HepG2 (cell line): ENCODE results near the gene CMIP. TPM values are rescaled to one million over a fixed set of nuclear protein-coding genes. Genes with fewer than 3 reads are reported as not detected.

Experiments used
- BRD4 ChIP-seq: sonication (generic); formaldehyde crosslinking; IDR thresholded peaks from 2 replicates; pipeline ENCODE4 v1.4.0; 2020; ENCODE audit warnings: missing genetic modification reagents
- ERF ChIP-seq: IDR thresholded peaks from 2 replicates; pipeline ENCODE4 v1.6.1; 2018; ENCODE audit warnings: missing biosample characterization, missing genetic modification reagents
- ESRRA ChIP-seq: sonication (generic); formaldehyde crosslinking; IDR thresholded peaks from 2 replicates; pipeline ENCODE4 v1.5.1; 2020; ENCODE audit warnings: mild to moderate bottlenecking, low read depth, missing genetic modification reagents
- FOXA1 ChIP-seq, 2 experiments: fragments of 450-650 bp in 1 of 2; sonication (generic) in 1 of 2; formaldehyde crosslinking in 1 of 2; IDR thresholded peaks; 2 replicates each; pipeline versions ENCODE4 v1.4.0 to v1.6.1; 2016 to 2020; ENCODE audit warnings: missing genetic modification reagents in 1 of 2
- HIVEP1 ChIP-seq: sonication (generic); formaldehyde crosslinking; IDR thresholded peaks from 2 replicates; pipeline ENCODE4 v1.4.0; 2020; ENCODE audit warnings: mild to moderate bottlenecking, missing genetic modification reagents
- KDM5B ChIP-seq: sonication (generic); formaldehyde crosslinking; IDR thresholded peaks from 2 replicates; pipeline ENCODE4 v1.4.0; 2020; ENCODE audit warnings: missing genetic modification reagents, mild to moderate bottlenecking, borderline replicate concordance
- KLF16 ChIP-seq, 2 experiments: sonication (generic) in 1 of 2; formaldehyde crosslinking in 1 of 2; IDR thresholded peaks; 2 replicates each; pipeline versions ENCODE4 v1.6.1 to v1.8.0; 2016 to 2023; ENCODE audit warnings: missing genetic modification reagents in 2 of 2, missing compliant biosample characterization in 1 of 2
- PRDM4 ChIP-seq: sonication (generic); formaldehyde crosslinking; IDR thresholded peaks from 2 replicates; pipeline ENCODE4 v1.9.0; 2021; ENCODE audit warnings: missing genetic modification reagents, borderline replicate concordance
- RBAK ChIP-seq: sonication (generic); formaldehyde crosslinking; IDR thresholded peaks from 2 replicates; pipeline ENCODE4 v1.5.1; 2020; ENCODE audit warnings: mild to moderate bottlenecking, missing genetic modification reagents
- RNF219 ChIP-seq: sonication (generic); formaldehyde crosslinking; IDR thresholded peaks from 2 replicates; pipeline ENCODE4 v1.5.0; 2020; ENCODE audit warnings: mild to moderate bottlenecking, missing genetic modification reagents
- SIN3A ChIP-seq: IDR thresholded peaks from 2 replicates; pipeline ENCODE4 v1.6.1; 2011; ENCODE audit warnings: low read depth, mild to moderate bottlenecking, control low read depth, low read length, borderline replicate concordance
- TBX3 ChIP-seq: fragments of 450-650 bp; IDR thresholded peaks from 2 replicates; pipeline ENCODE4 v1.6.1; 2017; ENCODE audit warnings: antibody characterized with exemption, mild to moderate bottlenecking, inconsistent platforms, borderline replicate concordance
- ZFP37 ChIP-seq: sonication (generic); formaldehyde crosslinking; IDR thresholded peaks from 2 replicates; pipeline ENCODE4 v1.4.0; 2020; ENCODE audit warnings: missing genetic modification reagents, borderline replicate concordance
- ZNF160 ChIP-seq: sonication (generic); formaldehyde crosslinking; IDR thresholded peaks from 2 replicates; pipeline ENCODE4 v1.8.0; 2022; ENCODE audit warnings: mild to moderate bottlenecking, inconsistent platforms, missing genetic modification reagents
- ZNF17 ChIP-seq: sonication (generic); formaldehyde crosslinking; IDR thresholded peaks from 2 replicates; pipeline ENCODE4 v1.5.0; 2020; ENCODE audit warnings: mild to moderate bottlenecking, missing genetic modification reagents
- ZNF75D ChIP-seq: sonication (generic); formaldehyde crosslinking; IDR thresholded peaks from 2 replicates; pipeline ENCODE4 v1.8.1; 2023; ENCODE audit warnings: missing genetic modification reagents, mild to moderate bottlenecking, borderline replicate concordance
- polyA plus RNA-seq, 8 experiments: library from polyadenylated mRNA; depleted of rRNA in 3 of 8; stranded (reverse) in 7 of 8; unstranded in 1 of 8; fragments of >200 nt; fragmentation: Illumina TruSeq in 4 of 8; extraction: Trizol in 4 of 8; gene quantifications; 2 replicates each; pipeline versions ENCODE4 v1.2.1 to v1.2.3, GENCODE V29; 2011 to 2016; ENCODE audit warnings: low read depth in 4 of 8, missing spikeins in 1 of 8, mixed read lengths in 1 of 8; ENCODE audit not compliant: insufficient read depth in 1 of 8
- total RNA-seq, 5 experiments: library from RNA; depleted of rRNA; stranded (reverse); fragments of >200 nt; fragmentation: Illumina TruSeq; extraction: Trizol; gene quantifications; 2 replicates each; pipeline ENCODE4 v1.2.3, GENCODE V29; 2016; ENCODE audit warnings: low read depth in 1 of 5
- TF ChIP-seq, protein P1 (sequence below): sonication (generic); formaldehyde crosslinking; IDR thresholded peaks from 2 replicates; pipeline ENCODE4 v1.5.0; 2020; ENCODE audit warnings: missing genetic modification reagents
- TF ChIP-seq, protein P2 (sequence below): sonication (generic); formaldehyde crosslinking; IDR thresholded peaks from 2 replicates; pipeline ENCODE4 v1.4.0; 2020; ENCODE audit warnings: missing genetic modification reagents

The CMIP gene
- total and polyA plus RNA-seq, 2 of the 13 experiments (the other 11 are each of a cell fraction or from before 2014, with no cell fraction given) = 10.9 to 18.1 TPM

GRCh38 chr16:81457326-81458133, 12.9 kb downstream of the CMIP start (continued):
- TF ChIP-seq ZNF75D (CRISPR knock-in tag) (no peak), SIN3A (no peak), TBX3 (no peak), KDM5B (peak; percentile 50; the same call in 1 of the 2 replicates), BRD4 (CRISPR knock-in tag) (no peak), ZNF17 (CRISPR knock-in tag) (no peak), KLF16 (CRISPR knock-in tag; IDR thresholded peaks at IDR 0.05) (peak in 1 of 2 experiments; percentile 24; a peak in 1 of 4 replicates), HIVEP1 (CRISPR knock-in tag) (peak; percentile 91), RBAK (CRISPR knock-in tag) (peak; percentile 93), FOXA1 (IDR thresholded peaks at IDR 0.05) (no peak), FOXA1 (CRISPR knock-in tag; IDR thresholded peaks at IDR 0.05) (peak; percentile 55; the same call in 1 of the 2 replicates), ERF (CRISPR knock-in tag) (0 out of 2 replicates have a peak, but pooled peaks have one; percentile 18), ZNF160 (CRISPR knock-in tag) (0 out of 2 replicates have a peak, but pooled peaks have one; percentile 55), PRDM4 (no peak), ESRRA (CRISPR knock-in tag) (0 out of 2 replicates have a peak, but pooled peaks have one; percentile 37), RNF219 (CRISPR knock-in tag) (no peak), ZFP37 (CRISPR knock-in tag) (peak; percentile 29; the same call in 1 of the 2 replicates)
- TF ChIP-seq, protein P1, sequence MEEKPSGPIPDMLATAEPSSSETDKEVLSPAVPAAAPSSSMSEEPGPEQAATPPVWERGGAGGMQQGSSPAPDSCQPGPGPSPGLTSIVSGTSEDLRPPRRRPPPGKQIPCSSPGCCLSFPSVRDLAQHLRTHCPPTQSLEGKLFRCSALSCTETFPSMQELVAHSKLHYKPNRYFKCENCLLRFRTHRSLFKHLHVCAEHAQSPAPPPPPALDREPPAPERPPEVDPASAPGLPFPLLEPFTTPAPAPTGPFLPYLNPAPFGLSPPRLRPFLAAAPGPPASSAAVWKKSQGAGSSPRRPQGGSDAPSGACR (CRISPR knock-in tag) = no peak
- TF ChIP-seq, protein P2, sequence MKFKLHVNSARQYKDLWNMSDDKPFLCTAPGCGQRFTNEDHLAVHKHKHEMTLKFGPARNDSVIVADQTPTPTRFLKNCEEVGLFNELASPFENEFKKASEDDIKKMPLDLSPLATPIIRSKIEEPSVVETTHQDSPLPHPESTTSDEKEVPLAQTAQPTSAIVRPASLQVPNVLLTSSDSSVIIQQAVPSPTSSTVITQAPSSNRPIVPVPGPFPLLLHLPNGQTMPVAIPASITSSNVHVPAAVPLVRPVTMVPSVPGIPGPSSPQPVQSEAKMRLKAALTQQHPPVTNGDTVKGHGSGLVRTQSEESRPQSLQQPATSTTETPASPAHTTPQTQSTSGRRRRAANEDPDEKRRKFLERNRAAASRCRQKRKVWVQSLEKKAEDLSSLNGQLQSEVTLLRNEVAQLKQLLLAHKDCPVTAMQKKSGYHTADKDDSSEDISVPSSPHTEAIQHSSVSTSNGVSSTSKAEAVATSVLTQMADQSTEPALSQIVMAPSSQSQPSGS (CRISPR knock-in tag) = no peak; the same call in 1 of the 2 replicates
